ENCODE results near the gene FERMT3. TPM values are rescaled to one million over a fixed set of nuclear protein-coding genes. Genes with fewer than 3 reads are reported as not detected.

FERMT3 gene
- total RNA-seq, 1 donor from 2014 or later = 5.9 TPM

DNA sequence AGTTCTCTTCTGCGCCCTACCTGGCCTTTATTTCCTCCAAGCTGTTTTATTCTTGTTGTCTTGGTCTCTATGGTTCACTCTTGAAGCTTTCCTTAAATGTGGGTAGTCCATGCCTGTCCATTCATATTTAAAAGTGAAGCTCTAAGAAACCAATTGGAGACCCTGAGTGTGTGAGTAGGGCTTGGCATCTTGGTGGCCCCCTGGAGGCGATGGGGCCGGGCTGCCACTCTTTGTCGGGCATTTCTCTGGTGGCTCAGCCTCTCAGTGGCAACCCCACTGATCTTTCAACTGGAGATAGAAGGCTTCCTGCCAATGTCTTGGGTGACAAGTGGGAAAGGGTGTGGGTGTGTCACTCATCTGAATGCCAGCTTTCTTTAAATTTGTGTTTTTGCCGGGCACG, 10.4 kb downstream of the FERMT3 start:
- TF ChIP-seq, protein P1, sequence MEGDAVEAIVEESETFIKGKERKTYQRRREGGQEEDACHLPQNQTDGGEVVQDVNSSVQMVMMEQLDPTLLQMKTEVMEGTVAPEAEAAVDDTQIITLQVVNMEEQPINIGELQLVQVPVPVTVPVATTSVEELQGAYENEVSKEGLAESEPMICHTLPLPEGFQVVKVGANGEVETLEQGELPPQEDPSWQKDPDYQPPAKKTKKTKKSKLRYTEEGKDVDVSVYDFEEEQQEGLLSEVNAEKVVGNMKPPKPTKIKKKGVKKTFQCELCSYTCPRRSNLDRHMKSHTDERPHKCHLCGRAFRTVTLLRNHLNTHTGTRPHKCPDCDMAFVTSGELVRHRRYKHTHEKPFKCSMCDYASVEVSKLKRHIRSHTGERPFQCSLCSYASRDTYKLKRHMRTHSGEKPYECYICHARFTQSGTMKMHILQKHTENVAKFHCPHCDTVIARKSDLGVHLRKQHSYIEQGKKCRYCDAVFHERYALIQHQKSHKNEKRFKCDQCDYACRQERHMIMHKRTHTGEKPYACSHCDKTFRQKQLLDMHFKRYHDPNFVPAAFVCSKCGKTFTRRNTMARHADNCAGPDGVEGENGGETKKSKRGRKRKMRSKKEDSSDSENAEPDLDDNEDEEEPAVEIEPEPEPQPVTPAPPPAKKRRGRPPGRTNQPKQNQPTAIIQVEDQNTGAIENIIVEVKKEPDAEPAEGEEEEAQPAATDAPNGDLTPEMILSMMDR (IDR thresholded peaks at IDR 0.05; ENCODE audit: unreplicated experiment) = no peak
- Mint-ChIP-seq H3K36me3 (ENCODE audit: insufficient read depth) (peaks cover 8% of the 10 kb centered on the region), H3K4me1 (ENCODE audit: low read depth) (peaks cover 6% of the 10 kb centered on the region), H3K9me3 (ENCODE audit: low read depth) (no peaks in the 10 kb centered on the region), H3K27ac (no peak overlapping the region), H3K4me3 (ENCODE audit: low read depth) (no peak overlapping the region), H3K27me3 (no peaks in the 10 kb centered on the region)
- no peak for DNase-seq (ENCODE audit: low spot score, unreplicated experiment)

DNA sequence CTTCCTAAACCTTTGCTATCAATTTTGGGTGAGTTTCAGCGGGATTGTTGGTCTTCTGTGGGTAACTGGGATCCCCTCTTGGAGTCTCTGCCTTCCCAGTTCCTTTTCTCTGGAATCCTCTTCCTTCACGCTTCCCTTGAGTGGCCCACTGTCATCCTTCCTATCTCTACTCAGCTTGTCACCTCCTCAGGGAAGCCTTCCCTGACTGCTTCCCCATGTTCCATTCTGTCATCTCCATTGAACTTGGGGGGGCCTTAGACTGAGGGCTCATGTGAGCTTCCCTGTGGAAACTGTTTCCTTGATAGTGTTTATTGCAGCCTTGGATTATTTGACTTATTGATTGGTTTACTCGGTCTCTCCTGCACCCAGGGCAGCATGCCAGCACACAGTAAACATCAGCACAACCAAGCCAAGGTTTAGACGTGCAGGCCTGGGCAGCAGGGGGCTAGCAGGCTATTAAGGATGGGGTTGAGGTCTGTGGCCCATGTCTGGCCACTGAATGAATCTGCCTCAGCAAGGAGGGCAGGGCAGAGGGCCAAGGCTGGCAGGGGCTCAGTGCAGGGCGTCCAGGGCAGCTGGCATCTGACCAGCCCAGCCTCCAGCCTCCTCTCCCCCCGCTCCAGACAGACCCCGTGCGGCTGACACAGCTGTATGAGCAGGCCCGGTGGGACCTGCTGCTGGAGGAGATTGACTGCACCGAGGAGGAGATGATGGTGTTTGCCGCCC, 12.3 kb downstream of the FERMT3 start:
- H3K4me3 Mint-ChIP-seq (ENCODE audit: low read depth) = peak overlapping the region; percentile 9
- no peak overlapping the region for H3K27ac Mint-ChIP-seq
- peaks cover 8% of the 10 kb centered on the region for H3K36me3 Mint-ChIP-seq (ENCODE audit: insufficient read depth)
- no peak for DNase-seq (ENCODE audit: low spot score, unreplicated experiment)
- TF ChIP-seq, protein P1 (IDR thresholded peaks at IDR 0.05; ENCODE audit: unreplicated experiment) = no peak
- H3K27me3 Mint-ChIP-seq = no peaks in the 10 kb centered on the region
- peaks cover 6% of the 10 kb centered on the region for H3K4me1 Mint-ChIP-seq (ENCODE audit: low read depth)
- H3K9me3 Mint-ChIP-seq (ENCODE audit: low read depth) = no peaks in the 10 kb centered on the region

DNA sequence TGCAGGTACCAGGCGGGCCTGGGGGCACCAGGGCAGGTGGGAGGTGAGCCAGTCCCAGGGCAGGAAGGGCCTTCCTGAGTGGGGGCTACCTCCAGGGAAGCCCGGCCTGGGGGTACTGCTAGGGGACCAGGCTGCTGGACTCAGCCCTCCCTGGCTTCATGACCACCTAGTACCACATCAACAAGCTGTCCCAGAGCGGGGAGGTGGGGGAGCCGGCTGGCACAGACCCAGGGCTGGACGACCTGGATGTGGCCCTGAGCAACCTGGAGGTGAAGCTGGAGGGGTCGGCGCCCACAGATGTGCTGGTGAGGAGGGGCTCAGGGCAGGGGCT, 12.8 kb downstream of the FERMT3 start:
- Mint-ChIP-seq H3K4me3 (ENCODE audit: low read depth) (no peak overlapping the region), H3K4me1 (ENCODE audit: low read depth) (peaks cover 6% of the 10 kb centered on the region), H3K36me3 (ENCODE audit: insufficient read depth) (peaks cover 8% of the 10 kb centered on the region), H3K27ac (no peak overlapping the region), H3K9me3 (ENCODE audit: low read depth) (no peaks in the 10 kb centered on the region), H3K27me3 (no peaks in the 10 kb centered on the region)
- DNase-seq (ENCODE audit: low spot score, unreplicated experiment) = no peak
- TF ChIP-seq, protein P1 (IDR thresholded peaks at IDR 0.05; ENCODE audit: unreplicated experiment) = no peak

DNA sequence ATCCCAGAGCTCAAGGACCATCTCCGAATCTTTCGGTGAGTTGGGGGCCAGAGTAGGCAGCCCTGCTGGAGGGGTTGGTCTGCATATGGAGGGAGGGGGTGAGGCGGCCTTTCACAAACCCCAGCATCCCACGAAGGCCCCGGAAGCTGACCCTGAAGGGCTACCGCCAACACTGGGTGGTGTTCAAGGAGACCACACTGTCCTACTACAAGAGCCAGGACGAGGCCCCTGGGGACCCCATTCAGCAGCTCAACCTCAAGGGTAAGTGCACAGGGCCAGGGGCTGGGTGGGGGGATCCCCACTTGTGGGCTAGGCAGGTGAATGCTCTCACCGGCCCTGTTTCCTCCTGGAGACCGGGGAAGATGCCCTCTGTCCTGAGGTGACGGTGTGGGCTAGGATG, 13.2 kb downstream of the FERMT3 start:
- H3K4me3 Mint-ChIP-seq (ENCODE audit: low read depth) = no peak overlapping the region

DNA sequence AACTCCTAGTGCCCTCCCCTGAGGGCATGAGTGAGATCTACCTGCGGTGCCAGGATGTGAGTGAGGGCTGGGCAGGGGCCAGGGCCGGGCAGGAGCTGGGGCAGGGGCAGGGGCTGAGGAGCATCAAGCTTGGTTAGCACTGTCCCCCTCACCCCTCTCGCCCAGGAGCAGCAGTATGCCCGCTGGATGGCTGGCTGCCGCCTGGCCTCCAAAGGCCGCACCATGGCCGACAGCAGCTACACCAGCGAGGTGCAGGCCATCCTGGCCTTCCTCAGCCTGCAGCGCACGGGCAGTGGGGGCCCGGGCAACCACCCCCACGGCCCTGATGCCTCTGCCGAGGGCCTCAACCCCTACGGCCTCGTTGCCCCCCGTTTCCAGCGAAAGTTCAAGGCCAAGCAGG, 13.8 kb downstream of the FERMT3 start:
- H3K27ac Mint-ChIP-seq = no peak overlapping the region
- TF ChIP-seq, protein P1 (IDR thresholded peaks at IDR 0.05; ENCODE audit: unreplicated experiment) = no peak
- peaks cover 8% of the 10 kb centered on the region for H3K4me1 Mint-ChIP-seq (ENCODE audit: low read depth)
- no peak for DNase-seq (ENCODE audit: low spot score, unreplicated experiment)
- no peaks in the 10 kb centered on the region for H3K27me3 Mint-ChIP-seq
- no peak overlapping the region for H3K4me3 Mint-ChIP-seq (ENCODE audit: low read depth)
- no peaks in the 10 kb centered on the region for H3K9me3 Mint-ChIP-seq (ENCODE audit: low read depth)
- peaks cover 4% of the 10 kb centered on the region for H3K36me3 Mint-ChIP-seq (ENCODE audit: insufficient read depth)

More for the DNA sequence above, 13.2 kb downstream of the FERMT3 start:
- Mint-ChIP-seq H3K27me3 (no peaks in the 10 kb centered on the region), H3K4me1 (ENCODE audit: low read depth) (peaks cover 6% of the 10 kb centered on the region), H3K9me3 (ENCODE audit: low read depth) (no peaks in the 10 kb centered on the region), H3K36me3 (ENCODE audit: insufficient read depth) (peaks cover 8% of the 10 kb centered on the region), H3K27ac (no peak overlapping the region)
- DNase-seq (ENCODE audit: low spot score, unreplicated experiment) = no peak
- TF ChIP-seq, protein P1 (IDR thresholded peaks at IDR 0.05; ENCODE audit: unreplicated experiment) = no peak

Data from progenitor cell of endocrine pancreas (in vitro differentiated cells).